Activated CD8-positive, alpha-beta T cell treated with anti-CD3 and anti-CD28 coated beads for 36 hours (primary cell): ENCODE measurements around the gene FCHO2. TPM values are rescaled to one million over a fixed set of nuclear protein-coding genes. Genes with fewer than 3 reads are reported as not detected.
"Not testable (repeated sequence)": the region's sequence is repeated elsewhere in the genome, so short reads cannot be mapped to it uniquely, and the experiment has no call there.

ENCODE experiments used
- ATAC-seq: fragments of 200-7000 bp; cut with Tn5 transposase; one replicate; pipeline ENCODE4 v1.10.0; 2021; ENCODE audit warnings: mild to moderate bottlenecking, moderate library complexity
- CTCF ChIA-PET: fragments of 350-600 bp; sonication (Branson Sonifier 250); formaldehyde crosslinking; loops from one replicate; lab custom pipeline; 2021; ENCODE audit warnings: antibody characterized with exemption; lab: Charles Lee
- POLR2A ChIA-PET: fragments of 350-600 bp; sonication (Branson Sonifier 250); formaldehyde crosslinking; loops from one replicate; lab custom pipeline; 2021; ENCODE audit warnings: antibody characterized with exemption; lab: Charles Lee
- DNase-seq: peaks from one replicate; pipeline ENCODE4 v3.0.0-alpha.2; 2020
- H3K27ac Mint-ChIP-seq: one replicate; pipeline ENCODE4 v1.8.0; 2021; ENCODE audit warnings: mild to moderate bottlenecking, mixed read lengths
- H3K27me3 Mint-ChIP-seq: one replicate; pipeline ENCODE4 v1.8.0; 2021; ENCODE audit warnings: mixed read lengths
- H3K36me3 Mint-ChIP-seq: one replicate; pipeline ENCODE4 v1.8.0; 2021; ENCODE audit warnings: low read depth, mixed read lengths
- H3K4me1 Mint-ChIP-seq: one replicate; pipeline ENCODE4 v1.8.0; 2021; ENCODE audit warnings: low read depth, mixed read lengths
- H3K4me3 Mint-ChIP-seq: one replicate; pipeline ENCODE4 v1.8.0; 2021; ENCODE audit warnings: mild to moderate bottlenecking, moderate library complexity, mixed read lengths
- H3K9me3 Mint-ChIP-seq: one replicate; pipeline ENCODE4 v1.8.0; 2021; ENCODE audit warnings: mixed read lengths
- CTCF ChIP-seq: fragments of 200-600 bp; IDR thresholded peaks from one replicate; pipeline ENCODE4 v1.8.0; 2022; ENCODE audit warnings: antibody characterized with exemption, mild to moderate bottlenecking
- intact Hi-C: fragments of 100-400 bp; cut with micrococcal nuclease; formaldehyde crosslinking; loops from one replicate; pipeline ENCODE4 v1.10.0; 2022
- total RNA-seq, 2 experiments: library from RNA; stranded (reverse); gene quantifications; one replicate each; pipeline ENCODE4 v1.2.3, GENCODE V29; 2021

Gene FCHO2
- total RNA-seq, 2 experiments from 2014 or later = 0.32 to 1.0 TPM

GRCh38 chr5:72920690-72921502 lies 34.9 kb upstream of the FCHO2 start:
- TF ChIP-seq CTCF = peak; percentile 23
- ChIA-PET POLR2A (no interaction called here), CTCF (interaction anchor here (0.9 to 1.0 kb wide), 2 partner anchors 8 to 23 kb away, joined by 3 read pairs; no protein-coding TSS in a partner anchor)
- no peaks in the 10 kb centered on the region for H3K36me3 Mint-ChIP-seq
- intact Hi-C loops = no loop called here
- no peak for DNase-seq
- no peaks in the 10 kb centered on the region for H3K9me3 Mint-ChIP-seq
- no peak for ATAC-seq
- H3K4me1 Mint-ChIP-seq = no peaks in the 10 kb centered on the region
- H3K27me3 Mint-ChIP-seq = no peaks in the 10 kb centered on the region
- H3K27ac Mint-ChIP-seq = no peak overlapping the region
- H3K4me3 Mint-ChIP-seq = no peak overlapping the region

- Mint-ChIP-seq H3K4me1 (no peaks in the 10 kb centered on the region), H3K9me3 (no peaks in the 10 kb centered on the region), H3K4me3 (no peak overlapping the region), H3K27ac (no peak overlapping the region), H3K27me3 (no peaks in the 10 kb centered on the region), H3K36me3 (no peaks in the 10 kb centered on the region)
- ATAC-seq (no peak), DNase-seq (no peak)
- POLR2A ChIA-PET = no interaction called here
- TF ChIP-seq CTCF = no peak
- CTCF ChIA-PET = interaction anchor here (1.0 kb wide), 1 partner anchor 9 kb away, joined by 3 read pairs; no protein-coding TSS in a partner anchor
- intact Hi-C loops = no loop called here
These were observed 34.0 kb upstream of the FCHO2 start for GRCh38 chr5:72921886-72922285.

GRCh38 chr5:72922422-72922821 lies 33.4 kb upstream of the FCHO2 start:
- intact Hi-C loops = no loop called here
- no peaks in the 10 kb centered on the region for H3K9me3 Mint-ChIP-seq
- no peak overlapping the region for H3K4me3 Mint-ChIP-seq
- ChIA-PET CTCF (no interaction called here), POLR2A (no interaction called here)
- no peak overlapping the region for H3K27ac Mint-ChIP-seq
- ATAC-seq (no peak), DNase-seq (no peak)
- no peaks in the 10 kb centered on the region for H3K36me3 Mint-ChIP-seq
- no peaks in the 10 kb centered on the region for H3K4me1 Mint-ChIP-seq
- H3K27me3 Mint-ChIP-seq = no peaks in the 10 kb centered on the region
- no peak for TF ChIP-seq CTCF

- ATAC-seq (no peak), DNase-seq (no peak)
- TF ChIP-seq CTCF = no peak
- Mint-ChIP-seq H3K4me3 (no peak overlapping the region), H3K27ac (no peak overlapping the region), H3K4me1 (no peaks in the 10 kb centered on the region), H3K9me3 (no peaks in the 10 kb centered on the region), H3K36me3 (no peaks in the 10 kb centered on the region), H3K27me3 (peaks cover 1% of the 10 kb centered on the region)
- intact Hi-C loops = no loop called here
- CTCF ChIA-PET = no interaction called here
- POLR2A ChIA-PET = no interaction called here
These were observed 30.4 kb upstream of the FCHO2 start for GRCh38 chr5:72925336-72926010.

GRCh38 chr5:72932686-72933085 lies 23.2 kb upstream of the FCHO2 start:
- CTCF ChIA-PET, H3K4me1 Mint-ChIP-seq, H3K27ac Mint-ChIP-seq, H3K4me3 Mint-ChIP-seq, H3K36me3 Mint-ChIP-seq, H3K9me3 Mint-ChIP-seq, intact Hi-C loops, POLR2A ChIA-PET, ATAC-seq, DNase-seq: not testable (repeated sequence)
- peaks cover 21% of the 10 kb centered on the region for H3K27me3 Mint-ChIP-seq

GRCh38 chr5:72934953-72935725 lies 20.7 kb upstream of the FCHO2 start:
- peaks cover 34% of the 10 kb centered on the region for H3K27me3 Mint-ChIP-seq
- DNase-seq, CTCF ChIA-PET, H3K4me1 Mint-ChIP-seq, H3K36me3 Mint-ChIP-seq, H3K4me3 Mint-ChIP-seq, H3K27ac Mint-ChIP-seq, ATAC-seq, POLR2A ChIA-PET, intact Hi-C loops, H3K9me3 Mint-ChIP-seq: not testable (repeated sequence)
